MM.1S (cell line): ENCODE data around the gene FARS2.

Source experiments
- DNase-seq: peaks from one replicate; pipeline ENCODE4 v3.0.0-alpha.2; 2015
- H2AFZ ChIP-seq: fragments of 300-600 bp; sonication (generic); 2 replicates; pipeline ENCODE4 v1.6.0; 2016; ENCODE audit warnings: antibody characterized with exemption, low read length
- H3F3A ChIP-seq: fragments of 300-600 bp; sonication (generic); 2 replicates; pipeline ENCODE4 v1.6.1; 2016; ENCODE audit warnings: mild to moderate bottlenecking, antibody characterized with exemption, low read length, moderate library complexity, mixed read lengths; ENCODE audit not compliant: insufficient read depth
- H3K27ac ChIP-seq: fragments of 300-600 bp; sonication (generic); 2 replicates; pipeline ENCODE4 v1.5.1; 2016; ENCODE audit warnings: mild to moderate bottlenecking, low read length
- H3K27me3 ChIP-seq: fragments of 300-600 bp; sonication (generic); replicated peaks from 2 replicates; pipeline ENCODE4 v1.6.0; 2016; ENCODE audit warnings: low read length; ENCODE audit not compliant: insufficient read depth
- H3K36me3 ChIP-seq: fragments of 300-600 bp; sonication (generic); replicated peaks from 2 replicates; pipeline ENCODE4 v1.6.1; 2016; ENCODE audit warnings: mild to moderate bottlenecking, low read length, mixed read lengths; ENCODE audit not compliant: insufficient read depth
- H3K4me1 ChIP-seq: fragments of 300-600 bp; sonication (generic); 2 replicates; pipeline ENCODE4 v1.6.1; 2016; ENCODE audit warnings: low read length, mixed read lengths
- H3K4me2 ChIP-seq: fragments of 300-600 bp; sonication (generic); 2 replicates; pipeline ENCODE4 v1.6.0; 2016; ENCODE audit warnings: low read depth, low read length
- H3K4me3 ChIP-seq: fragments of 300-600 bp; sonication (generic); 2 replicates; pipeline ENCODE4 v1.5.1; 2016; ENCODE audit warnings: low read length, mixed read lengths
- H3K79me2 ChIP-seq: fragments of 300-600 bp; sonication (generic); 2 replicates; pipeline ENCODE4 v1.6.1; 2016; ENCODE audit warnings: mixed run types, low read length, mixed read lengths
- H3K9ac ChIP-seq: fragments of 300-600 bp; sonication (generic); 2 replicates; pipeline ENCODE4 v1.6.1; 2016; ENCODE audit warnings: low read length, mixed read lengths
- H3K9me2 ChIP-seq: fragments of 300-600 bp; sonication (generic); replicated peaks from 2 replicates; pipeline ENCODE4 v1.6.1; 2016; ENCODE audit warnings: mild to moderate bottlenecking, low read length, mixed read lengths; ENCODE audit not compliant: insufficient read depth
- H3K9me3 ChIP-seq: fragments of 300-600 bp; sonication (generic); replicated peaks from 2 replicates; pipeline ENCODE4 v1.6.1; 2016; ENCODE audit warnings: mild to moderate bottlenecking, low read length, mixed read lengths; ENCODE audit not compliant: insufficient read depth
- H4K20me1 ChIP-seq: fragments of 300-600 bp; sonication (generic); 2 replicates; pipeline ENCODE4 v1.6.1; 2016; ENCODE audit warnings: mild to moderate bottlenecking, low read length, moderate library complexity, mixed read lengths; ENCODE audit not compliant: insufficient read depth
- EZH2 ChIP-seq: fragments of 300-600 bp; sonication (generic); optimal IDR thresholded peaks from 2 replicates; pipeline ENCODE3; 2017; ENCODE audit warnings: low read depth, mild to moderate bottlenecking, antibody characterized with exemption, low read length, mixed read lengths
- EZH2phosphoT487 ChIP-seq: fragments of 300-600 bp; sonication (generic); IDR thresholded peaks from 2 replicates; pipeline ENCODE4 v1.6.1; 2018; ENCODE audit warnings: antibody characterized with exemption, low read length
- TF ChIP-seq, protein P1 (sequence below): fragments of 300-600 bp; sonication (generic); IDR thresholded peaks from 2 replicates; pipeline ENCODE4 v1.5.1; 2016; ENCODE audit warnings: antibody characterized with exemption, low read length, mixed read lengths

FARS2 gene

DNA sequence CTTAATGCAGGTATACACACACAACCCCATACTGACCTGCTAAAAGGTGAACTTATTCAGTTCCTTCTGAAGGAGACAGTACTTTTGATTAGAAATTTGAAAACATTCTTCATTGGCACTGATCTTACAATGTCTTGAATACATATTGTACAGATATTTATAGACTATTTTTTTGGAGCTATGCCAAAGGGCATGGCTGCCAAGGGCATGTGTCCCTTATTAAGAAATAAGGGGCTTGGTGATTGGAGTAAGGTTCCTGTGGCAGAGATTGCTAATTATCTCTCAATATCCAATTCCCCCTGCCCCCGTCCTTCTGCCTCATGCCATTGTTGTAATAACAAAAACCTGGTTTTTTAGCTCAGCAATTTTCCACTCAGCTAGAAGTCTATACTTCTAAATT is 355.9 kb downstream of the FARS2 start:
- Histone ChIP-seq H3K27ac (no peak overlapping the region), H2AFZ (no peak overlapping the region), H3K9me3 (no peaks in the 10 kb centered on the region), H3K36me3 (no peaks in the 10 kb centered on the region), H3K79me2 (no peaks in the 10 kb centered on the region), H3K4me2 (no peak overlapping the region), H3K27me3 (no peaks in the 10 kb centered on the region), H3K4me3 (no peak overlapping the region), H3K9ac (no peak overlapping the region), H3K4me1 (no peaks in the 10 kb centered on the region), H3F3A (no peaks in the 10 kb centered on the region), H3K9me2 (no peaks in the 10 kb centered on the region), H4K20me1 (no peaks in the 10 kb centered on the region)
- no peak for DNase-seq
- TF ChIP-seq, protein P1, sequence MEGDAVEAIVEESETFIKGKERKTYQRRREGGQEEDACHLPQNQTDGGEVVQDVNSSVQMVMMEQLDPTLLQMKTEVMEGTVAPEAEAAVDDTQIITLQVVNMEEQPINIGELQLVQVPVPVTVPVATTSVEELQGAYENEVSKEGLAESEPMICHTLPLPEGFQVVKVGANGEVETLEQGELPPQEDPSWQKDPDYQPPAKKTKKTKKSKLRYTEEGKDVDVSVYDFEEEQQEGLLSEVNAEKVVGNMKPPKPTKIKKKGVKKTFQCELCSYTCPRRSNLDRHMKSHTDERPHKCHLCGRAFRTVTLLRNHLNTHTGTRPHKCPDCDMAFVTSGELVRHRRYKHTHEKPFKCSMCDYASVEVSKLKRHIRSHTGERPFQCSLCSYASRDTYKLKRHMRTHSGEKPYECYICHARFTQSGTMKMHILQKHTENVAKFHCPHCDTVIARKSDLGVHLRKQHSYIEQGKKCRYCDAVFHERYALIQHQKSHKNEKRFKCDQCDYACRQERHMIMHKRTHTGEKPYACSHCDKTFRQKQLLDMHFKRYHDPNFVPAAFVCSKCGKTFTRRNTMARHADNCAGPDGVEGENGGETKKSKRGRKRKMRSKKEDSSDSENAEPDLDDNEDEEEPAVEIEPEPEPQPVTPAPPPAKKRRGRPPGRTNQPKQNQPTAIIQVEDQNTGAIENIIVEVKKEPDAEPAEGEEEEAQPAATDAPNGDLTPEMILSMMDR: no peak
- TF ChIP-seq EZH2phosphoT487: no peak
- TF ChIP-seq EZH2: no peak

DNA sequence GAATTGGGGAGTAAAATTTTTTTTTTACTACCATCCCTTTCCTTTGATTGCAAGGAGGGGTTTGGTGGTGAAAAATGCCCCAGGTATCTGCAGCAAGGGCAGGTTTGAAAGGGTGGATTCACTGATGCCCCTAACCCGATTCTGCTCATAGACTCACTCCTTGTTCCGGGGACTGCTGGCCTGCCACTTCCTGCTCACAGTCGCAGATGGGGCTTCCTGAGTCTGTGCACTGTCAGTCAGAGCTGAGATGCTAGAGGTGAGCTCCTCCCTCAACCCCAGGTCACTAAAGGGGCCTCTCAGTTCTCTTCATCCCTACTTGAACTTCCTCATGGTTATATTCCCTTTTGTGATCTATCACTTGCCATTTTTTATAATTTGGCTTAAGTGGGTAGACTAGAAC is 357.9 kb downstream of the FARS2 start:
- Histone ChIP-seq H3K79me2 (no peaks in the 10 kb centered on the region), H3K27me3 (no peaks in the 10 kb centered on the region), H3K36me3 (no peaks in the 10 kb centered on the region), H3K4me2 (no peak overlapping the region), H3K9me2 (no peaks in the 10 kb centered on the region), H3K4me1 (no peaks in the 10 kb centered on the region), H3K9me3 (no peaks in the 10 kb centered on the region), H2AFZ (no peak overlapping the region), H3F3A (no peaks in the 10 kb centered on the region), H3K9ac (no peak overlapping the region), H3K27ac (no peak overlapping the region), H3K4me3 (no peak overlapping the region), H4K20me1 (no peaks in the 10 kb centered on the region)
- TF ChIP-seq EZH2phosphoT487 (no peak), EZH2 (no peak)
- TF ChIP-seq, protein P1: no peak
- DNase-seq: no peak

GRCh38 chr6:5622276-5623005 is 361.1 kb downstream of the FARS2 start:
- no peaks in the 10 kb centered on the region for H3K79me2 ChIP-seq
- H3K36me3 ChIP-seq: no peaks in the 10 kb centered on the region
- no peaks in the 10 kb centered on the region for H3F3A ChIP-seq
- H3K9ac ChIP-seq: no peak overlapping the region
- H2AFZ ChIP-seq: no peak overlapping the region
- H3K9me3 ChIP-seq: no peaks in the 10 kb centered on the region
- no peaks in the 10 kb centered on the region for H3K9me2 ChIP-seq
- no peak overlapping the region for H3K4me3 ChIP-seq
- peaks cover 8% of the 10 kb centered on the region for H3K4me1 ChIP-seq
- no peaks in the 10 kb centered on the region for H3K27me3 ChIP-seq
- TF ChIP-seq EZH2 (no peak), EZH2phosphoT487 (no peak)
- TF ChIP-seq, protein P1: no peak
- no peak overlapping the region for H3K27ac ChIP-seq
- H3K4me2 ChIP-seq: no peak overlapping the region
- no peaks in the 10 kb centered on the region for H4K20me1 ChIP-seq
- no peak for DNase-seq
